DMS 273 treated with DMSO at 0.1 percent for 48 hours (cell line): Measurements from ENCODE around the gene TRIM41.
"Not testable (repeated sequence)": the region's sequence is repeated elsewhere in the genome, so short reads cannot be mapped to it uniquely, and the experiment has no call there.

ENCODE experiments used
- DNase-seq: peaks from one replicate; lab custom pipeline; 2025; lab: John Stamatoyannopoulos, UW

The TRIM41 gene

GRCh38 chr5:181255836-181256578 lies 32.9 kb downstream of the TRIM41 start:
- no peak for DNase-seq

- DNase-seq: no peak
Measured at GRCh38 chr5:181258576-181258975, 35.5 kb downstream of the TRIM41 start.

GRCh38 chr5:181259283-181259682 lies 36.2 kb downstream of the TRIM41 start:
- no peak for DNase-seq

GRCh38 chr5:181259974-181260719 lies 37.1 kb downstream of the TRIM41 start:
- no peak for DNase-seq

- DNase-seq: no peak
Measured at GRCh38 chr5:181260720-181261319, 37.7 kb downstream of the TRIM41 start, which contains the start of gene TRIM52. TRIM52 (minus strand) TSS chr5:181261143; CDS start chr5:181260813, 330 bp downstream.

GRCh38 chr5:181261320-181262049 lies 38.4 kb downstream of the TRIM41 start:
- DNase-seq: no peak

- DNase-seq: no peak
Measured at GRCh38 chr5:181263633-181264032, 40.6 kb downstream of the TRIM41 start.

- no peak for DNase-seq
Measured at GRCh38 chr5:181265092-181265671, 42.1 kb downstream of the TRIM41 start.

- DNase-seq: not testable (repeated sequence)
Measured at GRCh38 chr5:181267291-181267904, 44.3 kb downstream of the TRIM41 start.

- not testable (repeated sequence) for DNase-seq
Measured at GRCh38 chr5:181267907-181268306, 44.8 kb downstream of the TRIM41 start.

GRCh38 chr5:181271081-181271480 lies 48.0 kb downstream of the TRIM41 start:
- no peak for DNase-seq

GRCh38 chr5:181273433-181273744 lies 50.3 kb downstream of the TRIM41 start:
- not testable (repeated sequence) for DNase-seq

GRCh38 chr5:181280251-181280762 lies 57.2 kb downstream of the TRIM41 start:
- no peak for DNase-seq

GRCh38 chr5:181281077-181281983 lies 58.2 kb downstream of the TRIM41 start:
- no peak for DNase-seq

- DNase-seq: no peak
Measured at GRCh38 chr5:181281984-181282316, 58.9 kb downstream of the TRIM41 start.

GRCh38 chr5:181282415-181282814 lies 59.3 kb downstream of the TRIM41 start:
- DNase-seq: not testable (repeated sequence)

GRCh38 chr5:181282874-181283273 lies 59.8 kb downstream of the TRIM41 start:
- DNase-seq: no peak

GRCh38 chr5:181283347-181283746 lies 60.3 kb downstream of the TRIM41 start:
- DNase-seq: no peak

GRCh38 chr5:181283841-181284755 lies 61.0 kb downstream of the TRIM41 start:
- not testable (repeated sequence) for DNase-seq
